ENCODE measurements around the gene GRIK4. TPM values are rescaled to one million over a fixed set of nuclear protein-coding genes. Genes with fewer than 3 reads are reported as not detected.

GRIK4 gene
- total RNA-seq, 4 donors from 2014 or later, result 0.57 to 0.85 TPM; not detected in 2

GRCh38 chr11:120819003-120819402 is 307.5 kb downstream of the GRIK4 start:
- no peak for TF ChIP-seq CTCF (IDR thresholded peaks at IDR 0.05; ENCODE audit: low read depth)

- TF ChIP-seq CTCF (IDR thresholded peaks at IDR 0.05; ENCODE audit: low read depth), result no peak
These were observed 308.2 kb downstream of the GRIK4 start for GRCh38 chr11:120819437-120820365.

- no peak for TF ChIP-seq CTCF (IDR thresholded peaks at IDR 0.05; ENCODE audit: low read depth)
These were observed 311.6 kb downstream of the GRIK4 start for GRCh38 chr11:120823159-120823558.

GRCh38 chr11:120824242-120824641 is 312.7 kb downstream of the GRIK4 start:
- no peak for TF ChIP-seq CTCF (IDR thresholded peaks at IDR 0.05; ENCODE audit: low read depth)

GRCh38 chr11:120827198-120827597 is 315.6 kb downstream of the GRIK4 start:
- TF ChIP-seq CTCF (IDR thresholded peaks at IDR 0.05; ENCODE audit: low read depth), result no peak

GRCh38 chr11:120827820-120828219 is 316.3 kb downstream of the GRIK4 start:
- no peak for TF ChIP-seq CTCF (IDR thresholded peaks at IDR 0.05; ENCODE audit: low read depth)

GRCh38 chr11:120828847-120829246 is 317.3 kb downstream of the GRIK4 start:
- no peak for TF ChIP-seq CTCF (IDR thresholded peaks at IDR 0.05; ENCODE audit: low read depth)
